Dermis blood vessel endothelial cell (primary cell): ENCODE results near the gene ISCA1. TPM values are rescaled to one million over a fixed set of nuclear protein-coding genes. Genes with fewer than 3 reads are reported as not detected.
"Not testable (repeated sequence)": the region's sequence is repeated elsewhere in the genome, so short reads cannot be mapped to it uniquely, and the experiment has no call there.

Source experiments
- DNase-seq: peaks from one replicate; pipeline ENCODE4 v3.0.0; 2010
- total RNA-seq: library from RNA; depleted of rRNA; stranded (reverse); fragments of >200 nt; gene quantifications from 2 replicates; pipeline ENCODE4 v1.2.3, GENCODE V29; 2014

ISCA1 gene
- total RNA-seq, result 28.9 and 30.3 TPM in 2 replicates

GRCh38 chr9:86282077-86282978 is at the start of gene ISCA1:
ISCA1 (minus strand) TSS chr9:86282538; CDS start chr9:86282458, 80 bp downstream.
- peak; percentile 94 for DNase-seq

DNA sequence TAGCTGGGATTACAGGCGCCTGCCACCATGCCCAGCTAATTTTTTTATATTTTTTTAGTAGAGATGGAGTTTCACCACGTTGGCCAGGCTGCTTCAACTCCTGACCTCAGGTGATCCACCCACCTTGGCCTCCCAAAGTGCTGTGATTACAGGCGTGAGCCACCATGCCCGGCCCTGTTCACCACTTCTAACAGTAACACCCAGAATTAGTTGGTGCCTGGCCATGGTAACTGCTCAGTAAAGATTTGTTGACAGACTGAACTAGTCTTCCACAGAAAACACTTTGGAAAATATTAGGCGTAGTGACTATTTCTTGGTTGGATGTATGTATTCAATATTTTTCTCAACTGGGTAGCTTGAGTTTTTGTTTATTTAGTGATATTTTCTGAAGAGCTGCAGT is 47.8 kb upstream of the ISCA1 start:
- no peak for DNase-seq

DNA sequence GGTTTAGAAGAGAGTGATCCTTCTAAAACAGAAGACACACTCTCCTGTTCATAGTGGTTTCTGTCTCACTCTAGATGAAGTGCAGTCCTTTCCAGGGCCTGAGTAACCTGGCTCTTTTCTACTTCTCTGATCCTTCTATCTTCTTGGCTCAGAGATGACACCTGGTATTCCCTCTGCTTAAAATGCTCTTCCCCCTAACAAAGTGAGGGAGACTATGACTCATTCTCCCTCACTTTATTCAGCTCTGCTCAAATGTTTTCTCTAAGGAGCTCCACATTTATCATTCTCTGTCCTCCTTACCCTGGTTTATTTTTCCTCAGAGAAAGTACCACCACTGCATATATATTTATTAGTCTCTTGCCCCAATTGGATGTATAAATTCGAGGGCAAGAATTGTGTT is 47.3 kb upstream of the ISCA1 start:
- DNase-seq, result no peak

DNA sequence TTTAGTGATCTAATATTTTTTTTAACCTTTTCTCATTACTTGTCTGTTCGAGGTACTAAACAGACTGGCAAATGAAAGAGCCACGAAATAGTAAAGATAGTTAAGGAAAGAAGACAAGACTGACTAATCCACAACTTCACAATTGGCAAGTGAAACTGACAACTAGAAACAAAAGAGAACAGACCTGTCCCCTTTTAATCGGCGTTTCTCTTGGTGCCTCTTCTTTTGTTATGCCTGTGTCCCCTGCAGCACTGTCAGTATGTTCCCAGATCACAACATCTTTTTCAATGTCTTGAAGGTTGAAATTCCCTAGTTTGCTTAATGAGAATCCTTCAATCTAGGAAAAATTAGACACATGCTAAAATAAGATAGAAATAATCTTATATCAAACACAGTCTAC is 45.8 kb upstream of the ISCA1 start:
- no peak for DNase-seq

DNA sequence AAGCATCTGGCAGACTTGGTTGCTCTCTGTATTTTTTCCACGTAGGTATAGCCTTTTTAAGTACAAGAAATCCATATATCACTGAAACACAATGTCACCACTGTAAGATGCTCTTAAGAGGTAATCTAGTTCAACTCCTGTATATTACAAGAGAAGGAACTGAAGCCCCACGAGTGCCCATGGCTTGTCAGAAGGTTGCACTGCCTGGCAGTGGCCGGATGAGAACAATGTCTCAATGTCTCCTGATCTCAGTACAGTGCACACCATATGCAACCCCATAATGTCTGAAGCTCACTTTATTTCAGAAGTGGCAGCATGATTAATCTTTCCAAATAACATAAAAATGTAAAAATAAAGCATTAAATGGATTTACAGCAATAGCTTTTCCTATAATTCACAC is 44.2 kb upstream of the ISCA1 start:
- DNase-seq, result no peak

GRCh38 chr9:86324901-86325300 is 42.6 kb upstream of the ISCA1 start:
- DNase-seq, result no peak

- DNase-seq, result no peak
These were observed 42.0 kb upstream of the ISCA1 start for GRCh38 chr9:86324308-86324707.

- DNase-seq, result peak; percentile 47
These were observed 40.8 kb upstream of the ISCA1 start for GRCh38 chr9:86322973-86323644.

DNA sequence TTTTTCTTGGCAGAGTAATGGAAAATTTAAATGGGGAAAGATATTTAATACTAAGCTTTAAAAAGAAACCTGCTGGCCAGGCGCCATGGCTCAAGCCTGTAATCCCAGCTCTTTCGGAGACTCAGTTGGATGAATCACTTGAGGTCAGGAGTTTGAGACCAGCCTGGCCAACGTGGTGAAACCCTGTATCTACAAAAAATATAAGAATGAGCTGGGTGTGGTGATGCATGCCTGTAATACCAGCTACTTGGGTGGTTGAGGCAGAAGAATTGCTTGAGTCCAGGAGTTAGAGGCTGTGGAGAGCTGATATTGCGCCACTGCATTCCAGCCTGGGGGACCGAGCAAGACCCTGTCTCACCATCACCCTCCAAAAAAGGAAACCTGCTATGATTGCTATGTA is 39.0 kb upstream of the ISCA1 start:
- no peak for DNase-seq

- no peak for DNase-seq
These were observed 35.8 kb upstream of the ISCA1 start for GRCh38 chr9:86318187-86318586.

GRCh38 chr9:86315078-86315477 is 32.7 kb upstream of the ISCA1 start:
- DNase-seq, result no peak

DNA sequence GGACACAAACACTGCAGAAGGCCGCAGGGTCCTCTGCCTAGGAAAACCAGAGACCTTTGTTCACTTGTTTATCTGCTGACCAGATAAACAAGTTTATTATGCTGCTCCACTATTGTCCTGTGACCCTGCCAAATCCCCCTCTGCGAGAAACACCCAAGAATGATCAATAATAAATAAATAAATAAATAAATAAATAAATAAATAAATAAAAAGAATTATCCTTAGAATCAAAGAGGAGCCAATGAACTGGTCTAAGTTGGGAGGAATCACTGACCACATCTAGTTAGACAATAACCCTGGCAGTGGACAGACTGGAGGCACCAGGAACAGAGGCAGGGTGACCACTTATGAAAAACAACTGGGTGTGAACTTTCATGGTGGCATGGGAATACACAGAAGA is 30.6 kb upstream of the ISCA1 start:
- not testable (repeated sequence) for DNase-seq

DNA sequence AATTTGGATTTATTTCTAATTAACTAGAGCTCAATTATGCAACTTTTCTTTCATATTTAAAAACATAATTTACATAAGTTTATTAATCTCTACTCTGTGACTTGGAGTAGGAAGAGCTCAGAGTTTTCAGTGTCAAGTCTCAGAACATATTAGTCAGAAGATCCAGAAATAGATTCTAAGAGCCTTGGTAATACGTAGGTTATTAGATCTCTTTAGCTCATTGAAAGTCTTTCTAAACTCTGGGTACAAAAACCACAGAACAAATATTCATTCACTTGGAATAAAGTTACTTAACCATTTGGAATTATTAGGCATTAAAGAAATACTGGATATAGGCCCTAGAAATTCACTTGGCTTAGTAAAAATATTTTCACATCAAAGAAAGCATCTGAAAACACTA is 26.3 kb upstream of the ISCA1 start:
- DNase-seq, result no peak

- DNase-seq, result no peak
These were observed 21.9 kb upstream of the ISCA1 start for GRCh38 chr9:86304236-86304730.

DNA sequence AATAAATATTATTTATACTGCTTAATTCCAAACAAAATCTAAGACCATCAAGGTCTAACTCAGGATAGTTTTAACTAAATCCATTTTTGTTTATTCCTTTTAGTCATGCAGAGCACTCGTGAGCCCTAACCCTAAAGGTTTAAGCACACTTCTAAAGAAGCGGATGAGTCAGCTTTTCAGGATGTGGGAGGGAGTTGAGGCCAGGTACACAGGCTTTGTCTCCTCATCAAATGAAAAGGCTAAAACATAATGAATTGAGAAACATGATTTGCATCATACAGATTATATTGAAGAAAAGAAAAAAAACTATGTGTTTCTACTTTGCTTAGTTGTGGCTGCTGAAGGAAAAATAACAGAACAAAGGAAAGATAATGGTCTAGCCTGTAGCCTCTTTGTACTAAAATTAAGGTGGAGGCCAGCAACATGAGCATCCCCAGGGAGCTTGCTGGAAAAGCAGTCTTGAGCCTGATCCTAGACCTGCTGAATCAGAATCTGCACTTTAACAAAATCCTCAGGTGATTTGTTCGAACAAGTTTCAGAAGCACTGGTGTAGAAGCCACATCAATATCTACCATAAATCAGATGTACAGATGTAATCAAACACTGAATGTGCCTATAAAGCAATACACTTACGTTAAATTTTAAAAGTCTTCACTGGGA is 21.1 kb upstream of the ISCA1 start:
- DNase-seq, result peak; percentile 44

GRCh38 chr9:86301686-86302085 is 19.3 kb upstream of the ISCA1 start:
- DNase-seq, result no peak

DNA sequence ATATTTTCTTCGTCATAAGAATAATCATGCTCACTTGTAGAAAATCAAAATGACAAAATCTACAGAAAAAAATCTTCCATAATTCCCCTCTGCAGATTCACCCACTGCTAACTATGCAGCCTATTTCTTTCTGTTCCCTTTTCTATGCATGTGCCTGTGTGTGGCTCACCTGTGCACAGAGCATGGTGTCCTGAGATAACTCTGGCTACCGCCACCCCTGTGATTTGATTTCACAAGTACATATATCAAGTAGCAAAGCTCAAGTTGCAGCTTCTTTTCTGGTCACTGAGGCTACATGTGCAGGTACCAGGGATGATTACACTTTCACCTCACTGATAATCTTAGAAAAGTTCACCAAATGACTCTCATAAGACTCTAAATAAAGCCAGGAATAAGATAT is 18.4 kb upstream of the ISCA1 start:
- no peak for DNase-seq

- no peak for DNase-seq
These were observed 16.5 kb upstream of the ISCA1 start for GRCh38 chr9:86298873-86299272.

GRCh38 chr9:86290341-86290740 is 8.0 kb upstream of the ISCA1 start:
- DNase-seq, result not testable (repeated sequence)

DNA sequence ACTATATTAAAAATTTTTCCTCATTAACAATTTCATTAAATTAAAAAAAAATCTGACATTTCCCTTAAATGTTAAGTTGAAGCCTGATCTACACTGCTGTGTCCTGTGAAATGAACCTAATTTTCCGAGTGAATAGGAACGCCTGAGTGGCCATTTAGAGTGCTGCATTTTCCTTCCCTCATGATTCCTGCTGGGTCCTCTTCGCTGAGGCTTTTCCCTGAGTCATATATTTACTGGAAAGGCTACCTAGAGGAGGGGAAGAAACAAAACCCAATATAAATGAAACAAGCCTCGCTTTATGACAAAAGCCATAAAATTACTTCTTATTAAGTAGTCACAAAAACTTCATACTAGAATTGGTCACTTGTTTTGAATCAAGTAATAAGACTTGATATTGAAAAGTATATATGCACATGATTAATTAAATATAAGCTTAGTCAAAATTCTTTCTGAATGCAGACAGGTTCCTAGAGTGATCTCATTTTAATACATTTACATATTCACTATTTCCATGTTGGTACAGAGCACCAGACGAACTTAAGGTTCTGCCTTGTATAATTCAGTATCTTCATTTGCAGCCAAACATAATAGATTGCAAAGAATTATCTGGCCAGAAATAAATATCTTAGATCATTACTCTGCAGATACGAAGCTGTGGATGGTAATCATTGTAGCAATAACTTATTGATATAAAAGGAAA is 6.3 kb upstream of the ISCA1 start:
- DNase-seq, result no peak

GRCh38 chr9:86287013-86287412 is 4.7 kb upstream of the ISCA1 start:
- peak; percentile 28 for DNase-seq

DNA sequence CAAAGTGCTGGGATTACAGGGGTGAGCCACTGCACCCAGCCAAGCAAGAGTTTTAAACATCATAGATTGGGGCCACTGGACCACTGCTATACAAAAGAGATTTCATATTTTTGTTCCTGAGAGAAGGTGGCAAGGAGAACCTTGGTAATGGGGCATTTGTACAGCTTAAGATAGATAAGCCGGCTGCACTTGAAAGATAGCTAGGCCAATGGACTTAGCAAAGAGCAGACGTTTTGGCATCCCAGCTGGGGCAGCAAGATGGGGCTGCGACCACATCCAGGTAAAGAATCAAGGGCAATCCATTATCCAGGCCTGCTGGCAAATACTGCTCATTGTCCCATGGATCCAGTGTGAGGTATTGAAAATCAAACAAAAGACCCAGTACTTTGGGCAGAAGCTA is 3.9 kb upstream of the ISCA1 start:
- no peak for DNase-seq

DNA sequence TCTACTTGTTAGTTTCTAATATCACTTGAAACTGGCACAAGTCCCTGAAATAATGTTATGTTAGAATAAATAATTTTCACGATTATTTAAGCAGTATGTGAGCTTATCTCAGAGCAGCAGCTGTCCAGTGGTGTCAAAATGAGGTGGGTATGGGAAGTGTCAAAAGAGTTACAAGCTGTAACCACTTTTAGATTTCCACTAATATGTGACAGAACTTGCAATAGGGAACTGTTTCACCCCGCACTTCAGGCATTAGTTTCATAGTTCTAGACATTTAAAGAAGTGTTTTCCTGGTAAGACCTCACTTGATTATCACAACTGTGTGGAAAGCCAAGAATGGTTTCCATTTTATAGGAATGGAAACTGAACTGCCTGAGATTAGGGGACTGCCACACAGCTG is 2.9 kb upstream of the ISCA1 start:
- DNase-seq, result no peak
